Measurements from ENCODE around the gene MAZ.
A peak's percentile ranks its signal among the peaks of the same experiment; 100 is the strongest.

The MAZ gene

DNA sequence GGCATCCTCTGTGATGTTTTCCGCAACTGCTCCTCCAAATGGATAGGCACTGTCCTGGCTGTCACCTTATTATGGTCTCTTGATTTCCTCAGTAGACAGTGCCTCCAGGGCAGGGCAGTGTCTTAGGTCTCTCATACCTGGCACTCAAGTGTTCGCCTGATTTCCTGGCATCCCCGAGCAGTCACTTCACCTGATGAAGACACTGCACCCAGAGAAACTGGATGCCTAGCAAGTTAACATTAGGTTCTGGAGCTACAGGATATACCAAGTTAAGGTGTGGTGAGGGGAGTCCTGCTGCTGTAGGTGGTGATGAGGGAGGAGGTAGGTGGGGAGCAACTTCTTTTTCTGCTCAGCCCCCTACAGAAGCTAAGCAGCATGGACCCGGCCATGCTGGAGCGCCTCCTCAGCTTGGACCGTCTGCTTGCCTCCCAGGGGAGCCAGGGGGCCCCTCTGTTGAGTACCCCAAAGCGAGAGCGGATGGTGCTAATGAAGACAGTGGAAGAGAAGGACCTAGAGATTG is 3.9 kb upstream of the MAZ start:
- no peak for DNase-seq (ENCODE audit: low read depth)
- TF ChIP-seq, protein P1, sequence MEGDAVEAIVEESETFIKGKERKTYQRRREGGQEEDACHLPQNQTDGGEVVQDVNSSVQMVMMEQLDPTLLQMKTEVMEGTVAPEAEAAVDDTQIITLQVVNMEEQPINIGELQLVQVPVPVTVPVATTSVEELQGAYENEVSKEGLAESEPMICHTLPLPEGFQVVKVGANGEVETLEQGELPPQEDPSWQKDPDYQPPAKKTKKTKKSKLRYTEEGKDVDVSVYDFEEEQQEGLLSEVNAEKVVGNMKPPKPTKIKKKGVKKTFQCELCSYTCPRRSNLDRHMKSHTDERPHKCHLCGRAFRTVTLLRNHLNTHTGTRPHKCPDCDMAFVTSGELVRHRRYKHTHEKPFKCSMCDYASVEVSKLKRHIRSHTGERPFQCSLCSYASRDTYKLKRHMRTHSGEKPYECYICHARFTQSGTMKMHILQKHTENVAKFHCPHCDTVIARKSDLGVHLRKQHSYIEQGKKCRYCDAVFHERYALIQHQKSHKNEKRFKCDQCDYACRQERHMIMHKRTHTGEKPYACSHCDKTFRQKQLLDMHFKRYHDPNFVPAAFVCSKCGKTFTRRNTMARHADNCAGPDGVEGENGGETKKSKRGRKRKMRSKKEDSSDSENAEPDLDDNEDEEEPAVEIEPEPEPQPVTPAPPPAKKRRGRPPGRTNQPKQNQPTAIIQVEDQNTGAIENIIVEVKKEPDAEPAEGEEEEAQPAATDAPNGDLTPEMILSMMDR (conservative IDR thresholded peaks at IDR 0.05; ENCODE audit: low read length) = no peak
- H3K4me3 ChIP-seq (ENCODE audit: low read length) = no peak overlapping the region

DNA sequence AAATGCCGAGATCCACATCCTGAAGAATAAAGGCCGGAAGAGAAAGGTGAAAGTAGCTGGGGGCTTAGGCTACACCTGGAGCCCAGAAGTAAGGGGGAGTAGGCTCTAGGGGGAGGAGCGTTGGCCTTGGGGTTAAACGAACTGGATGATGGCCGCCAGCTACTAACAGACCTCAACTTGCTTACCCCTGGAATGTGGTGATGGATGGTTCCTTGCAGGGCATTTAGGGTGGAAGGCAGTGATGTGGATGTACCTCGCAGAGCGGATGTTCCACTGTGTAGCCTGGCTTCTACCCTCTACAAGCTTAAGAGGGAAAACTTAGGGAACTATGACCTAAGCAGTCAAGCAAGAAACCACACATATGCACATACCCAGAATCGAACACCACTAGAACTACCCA is 2.3 kb upstream of the MAZ start:
- no peak for DNase-seq (ENCODE audit: low read depth)
- TF ChIP-seq, protein P1 (conservative IDR thresholded peaks at IDR 0.05; ENCODE audit: low read length) = no peak
- H3K4me3 ChIP-seq (ENCODE audit: low read length) = no peak overlapping the region

DNA sequence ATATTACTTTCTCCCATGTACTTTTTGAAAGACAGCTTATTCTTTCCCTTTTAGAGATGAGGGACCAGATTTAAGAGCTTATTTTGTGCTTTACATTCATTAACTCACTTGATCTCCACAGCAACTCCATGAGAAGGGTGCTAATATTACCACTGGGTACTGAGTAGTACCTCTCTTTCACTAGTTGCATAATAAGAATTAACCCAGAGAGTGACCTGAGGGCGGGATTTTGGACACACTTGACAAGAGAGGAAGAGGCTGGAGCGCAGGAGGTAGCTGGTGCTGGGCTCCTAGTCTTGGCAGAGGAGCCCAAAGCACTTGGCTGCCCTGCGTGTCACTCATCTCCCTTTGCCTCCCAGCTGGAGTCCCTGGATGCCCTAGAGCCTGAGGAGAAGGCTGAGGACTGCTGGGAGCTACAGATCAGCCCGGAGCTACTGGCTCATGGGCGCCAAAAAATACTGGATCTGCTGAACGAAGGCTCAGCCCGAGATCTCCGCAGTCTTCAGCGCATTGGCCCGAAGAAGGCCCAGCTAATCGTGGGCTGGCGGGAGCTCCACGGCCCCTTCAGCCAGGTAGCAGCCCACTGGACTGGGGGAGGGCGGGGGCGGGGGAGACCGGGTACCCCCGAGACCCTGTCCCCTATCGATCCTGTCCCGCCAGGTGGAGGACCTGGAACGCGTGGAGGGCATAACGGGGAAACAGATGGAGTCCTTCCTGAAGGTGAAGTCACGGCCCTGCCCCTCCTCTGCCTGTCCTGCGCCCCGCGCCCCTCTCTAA is 1.7 kb upstream of the MAZ start:
- TF ChIP-seq, protein P1 (conservative IDR thresholded peaks at IDR 0.05; ENCODE audit: low read length) = no peak
- H3K4me3 ChIP-seq (ENCODE audit: low read length) = peak overlapping the region; percentile 94
- peak; percentile 55 for DNase-seq (ENCODE audit: low read depth)

DNA sequence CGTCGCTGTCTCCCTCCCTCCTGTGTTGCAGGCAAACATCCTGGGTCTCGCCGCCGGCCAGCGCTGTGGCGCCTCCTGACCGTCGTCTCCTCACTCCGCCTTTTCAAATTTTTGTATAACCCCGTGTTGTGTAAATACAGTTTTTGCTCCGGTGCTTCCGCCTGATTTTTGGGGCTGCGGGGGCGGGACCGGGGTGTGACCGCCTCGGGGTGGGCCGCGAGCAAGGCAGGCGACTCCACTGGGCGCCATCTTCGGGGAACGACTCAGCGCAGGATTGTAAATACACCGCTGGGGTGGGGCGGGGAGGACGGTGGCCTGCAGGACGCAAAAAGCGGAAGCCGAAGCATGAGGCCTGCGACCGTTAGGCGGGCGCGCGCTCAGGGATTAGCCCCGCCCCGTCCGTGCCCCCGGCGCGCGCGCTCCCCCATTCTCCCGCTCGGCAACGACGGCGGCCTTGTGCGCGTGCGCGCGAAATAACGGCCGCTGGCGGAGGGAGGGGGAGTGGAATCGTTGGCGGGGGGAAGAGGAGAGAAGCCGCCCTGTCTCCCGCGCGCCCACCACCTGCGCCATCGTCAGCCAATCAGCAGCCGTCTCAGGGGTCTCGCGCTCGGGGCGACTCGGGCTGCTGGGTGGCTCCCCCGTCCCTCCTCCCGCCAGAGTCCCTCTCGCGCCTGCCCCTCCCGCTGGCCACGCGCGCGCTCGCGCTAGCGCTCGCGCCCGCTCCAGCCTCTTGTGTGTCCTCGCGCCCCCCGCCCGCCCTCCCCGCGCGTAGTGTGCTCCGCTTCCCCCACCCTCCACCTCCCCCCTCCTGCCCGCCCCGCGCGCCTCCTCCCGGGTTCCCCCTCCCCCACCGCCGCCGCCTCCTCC is 864 bp upstream of the MAZ start:
- H3K4me3 ChIP-seq (ENCODE audit: low read length) = peak overlapping the region; percentile 94
- TF ChIP-seq, protein P1 (conservative IDR thresholded peaks at IDR 0.05; ENCODE audit: low read length) = no peak; the same call in 1 of the 2 replicates
- DNase-seq (ENCODE audit: low read depth) = peak; percentile 98

DNA sequence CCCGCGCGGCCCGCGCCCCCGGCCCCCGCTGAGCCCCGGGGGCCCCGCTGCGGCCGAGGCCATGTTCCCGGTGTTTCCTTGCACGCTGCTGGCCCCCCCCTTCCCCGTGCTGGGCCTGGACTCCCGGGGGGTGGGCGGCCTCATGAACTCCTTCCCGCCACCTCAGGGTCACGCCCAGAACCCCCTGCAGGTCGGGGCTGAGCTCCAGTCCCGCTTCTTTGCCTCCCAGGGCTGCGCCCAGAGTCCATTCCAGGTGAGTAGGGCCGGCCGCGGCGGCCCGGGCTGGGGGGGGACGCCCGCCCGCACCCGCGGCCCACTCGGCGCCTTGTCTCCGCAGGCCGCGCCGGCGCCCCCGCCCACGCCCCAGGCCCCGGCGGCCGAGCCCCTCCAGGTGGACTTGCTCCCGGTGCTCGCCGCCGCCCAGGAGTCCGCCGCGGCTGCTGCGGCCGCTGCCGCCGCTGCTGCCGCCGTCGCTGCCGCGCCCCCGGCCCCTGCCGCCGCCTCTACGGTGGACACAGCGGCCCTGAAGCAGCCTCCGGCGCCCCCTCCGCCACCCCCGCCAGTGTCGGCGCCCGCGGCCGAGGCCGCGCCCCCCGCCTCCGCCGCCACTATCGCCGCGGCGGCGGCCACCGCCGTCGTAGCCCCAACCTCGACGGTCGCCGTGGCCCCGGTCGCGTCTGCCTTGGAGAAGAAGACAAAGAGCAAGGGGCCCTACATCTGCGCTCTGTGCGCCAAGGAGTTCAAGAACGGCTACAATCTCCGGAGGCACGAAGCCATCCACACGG is 504 bp downstream of the MAZ start:
- peak overlapping the region; percentile 71 for H3K4me3 ChIP-seq (ENCODE audit: low read length)

More for the DNA sequence above, 504 bp downstream of the MAZ start:
- no peak for DNase-seq (ENCODE audit: low read depth)
- TF ChIP-seq, protein P1 (conservative IDR thresholded peaks at IDR 0.05; ENCODE audit: low read length) = no peak
